GM23338 (cell line): ENCODE results near the gene RABL6. TPM values are rescaled to one million over a fixed set of nuclear protein-coding genes. Genes with fewer than 3 reads are reported as not detected.

ENCODE experiments used
- ATAC-seq: fragments of 200-7000 bp; cut with Tn5 transposase; 3 replicates; pipeline ENCODE4 v1.9.1; 2020
- DNase-seq: peaks from one replicate; pipeline ENCODE4 v3.0.0-alpha.2; 2015; ENCODE audit warnings: low spot score
- H2AFZ ChIP-seq: fragments of 200-600 bp; sonication (generic); 2 replicates; pipeline ENCODE4 v1.8.0; 2016; ENCODE audit warnings: antibody characterized with exemption, mild to moderate bottlenecking, moderate library complexity
- H3F3A ChIP-seq: fragments of 200-600 bp; sonication (generic); replicated peaks from 2 replicates; pipeline ENCODE4 v1.8.0; 2017; ENCODE audit warnings: antibody characterized with exemption, mixed run types, low read depth
- H3K27ac ChIP-seq: fragments of 200-600 bp; sonication (generic); 2 replicates; pipeline ENCODE4 v1.6.1; 2016; ENCODE audit warnings: low read depth
- H3K27me3 ChIP-seq: fragments of 200-600 bp; sonication (generic); 2 replicates; pipeline ENCODE4 v1.8.0; 2016; ENCODE audit warnings: mild to moderate bottlenecking, mixed run types, moderate library complexity; ENCODE audit not compliant: insufficient read depth
- H3K36me3 ChIP-seq: fragments of 200-600 bp; sonication (generic); 2 replicates; pipeline ENCODE4 v1.8.0; 2016; ENCODE audit warnings: mild to moderate bottlenecking; ENCODE audit not compliant: insufficient read depth
- H3K4me1 ChIP-seq: fragments of 200-600 bp; sonication (generic); 2 replicates; pipeline ENCODE4 v1.8.0; 2016; ENCODE audit warnings: mild to moderate bottlenecking, moderate library complexity; ENCODE audit not compliant: insufficient read depth
- H3K4me2 ChIP-seq: fragments of 200-600 bp; sonication (generic); 2 replicates; pipeline ENCODE4 v1.7.1; 2017; ENCODE audit warnings: mixed run types
- H3K4me3 ChIP-seq: fragments of 200-600 bp; sonication (generic); 2 replicates; pipeline ENCODE4 v1.6.1; 2016; ENCODE audit warnings: mixed run types
- H3K79me2 ChIP-seq: fragments of 200-600 bp; sonication (generic); replicated peaks from 2 replicates; pipeline ENCODE4 v1.8.0; 2017; ENCODE audit warnings: mild to moderate bottlenecking; ENCODE audit not compliant: insufficient read depth
- H3K9me2 ChIP-seq: fragments of 200-600 bp; sonication (generic); 2 replicates; pipeline ENCODE4 v1.8.0; 2017; ENCODE audit not compliant: insufficient read depth
- H4K20me1 ChIP-seq: fragments of 200-600 bp; sonication (generic); replicated peaks from 2 replicates; pipeline ENCODE4 v1.8.0; 2017; ENCODE audit warnings: mild to moderate bottlenecking; ENCODE audit not compliant: insufficient read depth
- H3K27ac Mint-ChIP-seq: 2 replicates; pipeline ENCODE4 v1.8.0; 2020; ENCODE audit warnings: inconsistent platforms, mild to moderate bottlenecking, moderate library complexity, mixed read lengths
- H3K27me3 Mint-ChIP-seq: 3 replicates; pipeline ENCODE4 v1.8.0; 2022; ENCODE audit warnings: low read depth, mild to moderate bottlenecking, moderate library complexity, mixed read lengths, inconsistent platforms; ENCODE audit not compliant: insufficient read depth, poor library complexity
- H3K36me3 Mint-ChIP-seq: 3 replicates; pipeline ENCODE4 v1.8.0; 2021; ENCODE audit warnings: low read depth, mild to moderate bottlenecking, inconsistent platforms, moderate library complexity, mixed read lengths
- H3K4me1 Mint-ChIP-seq: 3 replicates; pipeline ENCODE4 v1.8.0; 2020; ENCODE audit warnings: mild to moderate bottlenecking, inconsistent platforms, mixed read lengths
- H3K4me3 Mint-ChIP-seq: 3 replicates; pipeline ENCODE4 v1.8.0; 2021; ENCODE audit warnings: moderate library complexity, mild to moderate bottlenecking, inconsistent platforms, mixed read lengths
- H3K9me3 Mint-ChIP-seq: 3 replicates; pipeline ENCODE4 v1.8.0; 2020; ENCODE audit warnings: moderate library complexity, mild to moderate bottlenecking, inconsistent platforms, mixed read lengths
- CREB1 ChIP-seq: fragments of 250-450 bp; sonication (Bioruptor Pico); IDR thresholded peaks from 2 replicates; pipeline ENCODE4 v1.5.0; 2020; ENCODE audit warnings: low read depth, mild to moderate bottlenecking, moderate library complexity
- CTCF ChIP-seq, 2 experiments: fragments of 200-600 bp in 1 of 2; sonication (generic) in 1 of 2; conservative IDR thresholded peaks; 2 replicates each; pipeline versions ENCODE4 v1.5.1 to v1.6.1; 2016 to 2017; ENCODE audit warnings: antibody characterized with exemption in 2 of 2, low read depth in 2 of 2, mild to moderate bottlenecking in 2 of 2, moderate library complexity in 1 of 2
- ETS1 ChIP-seq: IDR thresholded peaks from 2 replicates; pipeline ENCODE4 v1.6.1; 2016; ENCODE audit warnings: antibody characterized with exemption
- EZH2 ChIP-seq: fragments of 200-600 bp; sonication (generic); IDR thresholded peaks from one replicate; pipeline ENCODE4 v1.8.0; 2017; ENCODE audit warnings: antibody characterized with exemption, mild to moderate bottlenecking, low read depth; ENCODE audit not compliant: unreplicated experiment
- EZH2phosphoT487 ChIP-seq: fragments of 200-600 bp; sonication (generic); IDR thresholded peaks from one replicate; pipeline ENCODE4 v1.8.1; 2018; ENCODE audit warnings: antibody characterized with exemption; ENCODE audit not compliant: unreplicated experiment
- JUNB ChIP-seq: IDR thresholded peaks from one replicate; pipeline ENCODE4 v1.6.1; 2016; ENCODE audit warnings: antibody characterized with exemption; ENCODE audit not compliant: unreplicated experiment
- NANOG ChIP-seq: IDR thresholded peaks from 2 replicates; pipeline ENCODE4 v1.6.1; 2016; ENCODE audit warnings: antibody characterized with exemption, borderline replicate concordance
- POLR2AphosphoS5 ChIP-seq: IDR thresholded peaks from 2 replicates; pipeline ENCODE4 v1.6.1; 2016; ENCODE audit warnings: antibody characterized with exemption, low read depth
- REST ChIP-seq: IDR thresholded peaks from one replicate; pipeline ENCODE4 v1.6.1; 2018; ENCODE audit warnings: antibody characterized with exemption; ENCODE audit not compliant: unreplicated experiment
- STAT1 ChIP-seq: IDR thresholded peaks from one replicate; pipeline ENCODE4 v1.6.1; 2016; ENCODE audit warnings: antibody characterized with exemption; ENCODE audit not compliant: unreplicated experiment
- polyA plus RNA-seq: library from polyadenylated mRNA; unstranded; fragments of >200 nt; fragmentation: Nextera tagmentation; extraction: Ambion mirVana; gene quantifications from 2 replicates; pipeline ENCODE4 v1.2.1, GENCODE V29; 2016
- total RNA-seq: library from RNA; depleted of rRNA; stranded (reverse); fragments of >200 nt; shearing (Covaris generic); gene quantifications from 2 replicates; pipeline ENCODE4 v1.2.3, GENCODE V29; 2014

Gene RABL6
- total and polyA plus RNA-seq, 2 experiments from 2014 or later = 59.1 to 127 TPM

GRCh38 chr9:136835932-136836904 lies 28.5 kb downstream of the RABL6 start (continued):
- TF ChIP-seq CTCF (conservative IDR thresholded peaks at IDR 0.05; ENCODE audit: low read depth in 2 of 2) (no peak), CREB1 (no peak), EZH2phosphoT487 (no peak), NANOG (no peak), STAT1 (no peak), EZH2 (no peak), POLR2AphosphoS5 (no peak)

- ATAC-seq = no peak
- H3K9me2 ChIP-seq = no peaks in the 10 kb centered on the region
- H2AFZ ChIP-seq = no peak overlapping the region
- no peaks in the 10 kb centered on the region for H3K36me3 ChIP-seq
- H3K4me3 ChIP-seq = no peak overlapping the region
- no peaks in the 10 kb centered on the region for H3K27me3 ChIP-seq
- no peak overlapping the region for H3K27ac ChIP-seq
- no peak for DNase-seq
- H3K27me3 Mint-ChIP-seq = peaks cover 37% of the 10 kb centered on the region
- no peak overlapping the region for H3K4me2 ChIP-seq
- H3K27ac Mint-ChIP-seq = no peak overlapping the region
- no peaks in the 10 kb centered on the region for H3F3A ChIP-seq
- no peaks in the 10 kb centered on the region for H3K79me2 ChIP-seq
- H3K4me1 Mint-ChIP-seq = peaks cover 22% of the 10 kb centered on the region
- H3K36me3 Mint-ChIP-seq = peaks cover 21% of the 10 kb centered on the region
- H4K20me1 ChIP-seq = 0 out of 2 replicates have a peak, but pooled peaks cover 6% of the 10 kb centered on the region
- H3K4me1 ChIP-seq = peaks cover 11% of the 10 kb centered on the region; the same call in 1 of the 2 replicates
- H3K4me3 Mint-ChIP-seq = no peak overlapping the region
- H3K9me3 Mint-ChIP-seq = no peaks in the 10 kb centered on the region; the same call in 1 of the 3 replicates
- TF ChIP-seq NANOG (no peak), POLR2AphosphoS5 (no peak), EZH2phosphoT487 (no peak), REST (no peak), JUNB (no peak), STAT1 (no peak), ETS1 (no peak), CTCF (conservative IDR thresholded peaks at IDR 0.05; ENCODE audit: low read depth in 2 of 2) (no peak), EZH2 (no peak)
Measured at GRCh38 chr9:136837146-136837855, 29.6 kb downstream of the RABL6 start.
